ENCODE data around the gene TENM4. TPM values are rescaled to one million over a fixed set of nuclear protein-coding genes. Genes with fewer than 3 reads are reported as not detected.
A peak's percentile ranks its signal among the peaks of the same experiment; 100 is the strongest.

Gene TENM4
- total and polyA plus RNA-seq, 11 donors: 0.08 to 6.4 (median 1.0) TPM

GRCh38 chr11:78791254-78791653 lies 649.6 kb downstream of the TENM4 start:
- no peaks in the 10 kb centered on the region for H3K27me3 ChIP-seq
- TF ChIP-seq CTCF (IDR thresholded peaks at IDR 0.05): no peak
- no peak for TF ChIP-seq POLR2A (IDR thresholded peaks at IDR 0.05)
- H3K27ac ChIP-seq: peak overlapping the region in 1 of 12 donors; percentile 30
- WGBS, 4 donors: 87 to 98% (median 89%) methylated on average over 1 of the region's 1 CpG
- H3K4me1 ChIP-seq: no peaks in the 10 kb centered on the region
- H3K4me3 ChIP-seq: no peak overlapping the region
- DNase-seq: no peak
- intact Hi-C loops (cut with DNase I): loop anchor here in 2 of 10 donors (10.0 kb wide), 2 partner anchors 146 to 174 kb away; no protein-coding TSS in a partner anchor
- ATAC-seq: no peak
- no peaks in the 10 kb centered on the region for H3K9me3 ChIP-seq
- no peaks in the 10 kb centered on the region for H3K36me3 ChIP-seq

GRCh38 chr11:78790784-78791183 lies 650.0 kb downstream of the TENM4 start:
- no peak for TF ChIP-seq CTCF (IDR thresholded peaks at IDR 0.05)
- TF ChIP-seq POLR2A (IDR thresholded peaks at IDR 0.05): no peak
- H3K36me3 ChIP-seq: no peaks in the 10 kb centered on the region
- ATAC-seq (peak in 3 of 4 donors; percentile 58 to 73 (median 61)), DNase-seq (peak in 1 of 5 donors; percentile 51)
- no peaks in the 10 kb centered on the region for H3K9me3 ChIP-seq
- intact Hi-C loops (cut with DNase I): loop anchor here in 2 of 10 donors (10.0 kb wide), 2 partner anchors 146 to 174 kb away; no protein-coding TSS in a partner anchor
- no peak overlapping the region for H3K4me3 ChIP-seq
- no peaks in the 10 kb centered on the region for H3K4me1 ChIP-seq
- peak overlapping the region in 1 of 12 donors; percentile 30 for H3K27ac ChIP-seq
- no peaks in the 10 kb centered on the region for H3K27me3 ChIP-seq

- no peak overlapping the region for H3K4me3 ChIP-seq
- H3K36me3 ChIP-seq: no peaks in the 10 kb centered on the region
- ATAC-seq (no peak), DNase-seq (no peak)
- H3K9me3 ChIP-seq: no peaks in the 10 kb centered on the region
- H3K4me1 ChIP-seq: no peaks in the 10 kb centered on the region
- TF ChIP-seq CTCF (IDR thresholded peaks at IDR 0.05): no peak
- no peak for TF ChIP-seq POLR2A (IDR thresholded peaks at IDR 0.05)
- intact Hi-C loops (cut with DNase I): no loop called here
- H3K27ac ChIP-seq: no peak overlapping the region
- H3K27me3 ChIP-seq: no peaks in the 10 kb centered on the region
- 83 to 100% (median 98%) methylated on average over 1 of the region's 1 CpG for WGBS, 4 donors
Observed at GRCh38 chr11:78789375-78789774, 651.5 kb downstream of the TENM4 start.

GRCh38 chr11:78788533-78788932 lies 652.3 kb downstream of the TENM4 start:
- 86 to 98% (median 91%) methylated on average over 1 of the region's 1 CpG for WGBS, 4 donors
- no peak for DNase-seq
- Histone ChIP-seq H3K36me3 (no peaks in the 10 kb centered on the region), H3K27ac (no peak overlapping the region), H3K27me3 (no peaks in the 10 kb centered on the region), H3K4me1 (peaks cover 0 to 4% (median 0%) of the 10 kb centered on the region in 12 donors), H3K4me3 (no peak overlapping the region), H3K9me3 (no peaks in the 10 kb centered on the region)
- no peak for TF ChIP-seq CTCF (IDR thresholded peaks at IDR 0.05)
- TF ChIP-seq POLR2A (IDR thresholded peaks at IDR 0.05): no peak
- no peak for ATAC-seq
- intact Hi-C loops (cut with DNase I): no loop called here

Measured in heart left ventricle (tissue), 16 donors.